T-helper 2 cell treated with Interferon-gamma antibody and Interleukin-4, amounts not matched to agents 100 ng/mL and 5 ng/mL, for 36 hours (primary cell): Measurements from ENCODE around the gene SEC22B. TPM values are rescaled to one million over a fixed set of nuclear protein-coding genes. Genes with fewer than 3 reads are reported as not detected.
"Not testable (repeated sequence)": the region's sequence is repeated elsewhere in the genome, so short reads cannot be mapped to it uniquely, and the experiment has no call there.

ENCODE experiments used
- intact Hi-C: fragments of 100-400 bp; cut with micrococcal nuclease; formaldehyde crosslinking; loops from one replicate; pipeline ENCODE4 v1.15.1; 2023
- total RNA-seq: library from RNA; stranded (reverse); gene quantifications from 2 replicates; pipeline ENCODE4 v1.2.3, GENCODE V29; 2022

Gene SEC22B
- total RNA-seq, result 28.1 and 29.7 TPM in 2 replicates

DNA sequence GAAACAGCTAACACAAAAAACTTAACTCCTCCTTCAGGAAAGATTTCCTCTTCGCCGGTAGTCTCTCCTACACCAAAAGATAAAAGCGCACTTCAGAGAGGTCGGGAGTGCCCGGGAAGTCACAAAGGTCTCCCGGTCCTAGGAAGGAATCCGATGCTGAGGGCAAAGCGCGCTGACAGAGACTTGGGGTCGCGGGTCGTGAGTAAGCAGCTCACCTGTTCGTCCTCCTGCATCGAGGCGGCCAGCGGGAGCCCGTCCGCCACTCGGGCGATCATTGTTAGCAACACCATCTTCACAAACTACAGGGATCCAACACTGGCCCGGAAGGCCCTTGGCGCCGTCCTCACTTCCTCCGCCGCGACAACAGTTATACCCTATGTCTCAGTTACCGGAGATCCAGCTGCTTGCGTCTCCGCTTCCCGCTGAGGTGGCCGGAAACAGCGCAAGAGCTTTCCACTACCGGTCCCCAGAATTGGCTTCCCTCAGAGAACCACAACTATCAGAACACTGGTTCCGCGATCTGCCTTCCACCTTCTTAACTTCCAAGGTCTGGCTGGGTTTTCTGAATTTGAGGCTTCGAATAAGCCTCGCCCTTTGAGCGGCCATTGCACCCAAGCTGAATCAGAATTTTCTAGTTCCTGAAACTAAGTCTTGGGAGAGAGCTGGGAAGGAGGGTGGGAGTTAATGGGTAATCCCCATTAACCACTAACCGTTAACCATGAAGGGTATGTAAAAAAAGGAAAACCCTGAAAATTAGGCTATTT, at the start of gene SEC22B:
Gene SEC22B, minus strand, starts transcription at position 429 of the 764 bp plus-strand sequence. Its CDS starts 139 bp downstream, at position 290.
- intact Hi-C loops, result no loop called here

DNA sequence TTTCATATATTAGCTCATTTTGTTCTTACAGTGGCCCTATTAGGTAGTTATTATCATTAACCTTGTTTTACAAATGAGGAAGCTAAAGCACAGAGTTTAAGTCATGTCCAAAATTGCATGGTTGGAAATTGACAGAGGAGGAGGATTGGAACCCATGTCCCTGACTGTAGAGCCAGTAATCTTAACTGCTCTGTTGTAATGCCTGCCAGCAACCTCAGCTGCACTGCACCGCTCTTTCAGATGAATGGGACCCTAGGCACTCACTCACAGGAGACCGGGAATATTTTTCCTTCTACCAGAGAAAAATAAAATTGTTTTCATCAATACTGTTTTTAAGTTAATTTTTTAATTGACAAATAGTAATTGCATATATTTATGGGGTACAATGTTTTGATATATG, 41.6 kb upstream of the SEC22B start:
- intact Hi-C loops, result not testable (repeated sequence)

DNA sequence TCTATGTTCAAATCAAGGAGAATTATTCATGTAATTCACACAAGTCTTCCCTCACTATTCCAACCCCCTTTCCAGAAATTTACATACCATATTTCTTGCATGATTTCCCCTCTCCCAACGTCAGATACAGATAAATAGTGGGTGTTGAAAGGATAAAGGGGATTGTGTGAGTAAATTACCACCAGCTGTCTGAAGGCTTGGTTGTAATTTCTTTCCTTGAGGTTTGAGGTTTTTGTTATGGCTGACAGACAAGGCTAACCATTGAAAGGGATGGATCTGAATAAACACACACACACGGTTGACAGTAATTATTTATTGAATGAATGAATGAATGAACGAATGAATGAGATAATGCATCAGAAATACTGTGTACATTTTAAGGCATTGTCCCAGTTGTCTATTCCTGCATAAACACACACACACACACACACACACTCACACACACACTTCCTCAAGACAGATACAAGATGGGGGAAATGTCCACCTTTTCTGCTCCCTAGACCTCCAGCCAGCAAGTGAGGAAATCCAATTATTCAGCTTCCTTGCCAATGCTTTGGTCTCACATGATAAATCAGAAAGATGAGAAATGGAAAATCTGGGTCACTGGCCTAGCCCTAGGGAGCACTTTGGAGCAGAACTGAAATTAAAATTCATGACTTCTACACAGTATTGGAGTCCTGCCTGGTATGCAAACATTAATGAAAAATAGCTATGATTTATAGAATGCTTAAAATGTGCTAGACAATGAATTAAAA, 41.0 kb upstream of the SEC22B start:
- intact Hi-C loops, result not testable (repeated sequence)

DNA sequence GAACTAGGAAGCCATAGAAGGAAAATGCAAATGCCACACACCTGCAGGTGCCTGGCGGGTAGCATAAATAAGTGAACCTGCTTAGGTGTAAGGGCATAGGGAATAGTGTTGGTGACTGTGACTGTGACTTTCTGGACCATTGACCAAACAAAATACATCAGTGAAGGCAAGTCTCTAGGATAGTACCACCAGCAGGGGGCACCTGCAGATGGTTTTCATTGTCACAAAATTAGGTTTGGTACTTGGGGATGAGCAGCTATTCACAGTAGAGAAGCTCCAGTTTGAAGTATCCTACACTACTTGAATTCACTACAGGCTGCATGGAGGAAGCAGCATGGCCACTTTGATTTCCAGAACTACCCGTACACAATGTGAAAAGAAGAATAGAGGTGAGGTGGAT, 37.3 kb upstream of the SEC22B start:
- intact Hi-C loops, result not testable (repeated sequence)

DNA sequence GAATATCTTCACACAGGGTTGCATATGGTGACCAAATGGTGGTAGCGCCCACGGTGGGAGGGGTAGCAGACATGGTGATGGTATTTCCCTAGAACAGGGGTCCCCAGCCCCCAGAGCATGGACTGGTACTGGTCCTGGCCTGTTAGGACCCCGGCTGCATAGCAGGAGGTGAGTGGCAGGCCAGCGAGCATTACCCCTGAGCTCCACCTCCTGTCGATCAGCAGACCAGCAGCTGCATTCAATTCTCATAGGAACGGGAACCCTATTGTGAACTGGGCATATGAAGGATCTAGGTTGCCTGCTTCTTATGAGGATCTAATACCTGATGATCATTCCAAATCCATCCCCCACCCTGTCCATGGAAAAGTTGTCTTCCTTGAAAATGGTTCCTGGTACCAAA, 34.4 kb upstream of the SEC22B start:
- intact Hi-C loops, result not testable (repeated sequence)

DNA sequence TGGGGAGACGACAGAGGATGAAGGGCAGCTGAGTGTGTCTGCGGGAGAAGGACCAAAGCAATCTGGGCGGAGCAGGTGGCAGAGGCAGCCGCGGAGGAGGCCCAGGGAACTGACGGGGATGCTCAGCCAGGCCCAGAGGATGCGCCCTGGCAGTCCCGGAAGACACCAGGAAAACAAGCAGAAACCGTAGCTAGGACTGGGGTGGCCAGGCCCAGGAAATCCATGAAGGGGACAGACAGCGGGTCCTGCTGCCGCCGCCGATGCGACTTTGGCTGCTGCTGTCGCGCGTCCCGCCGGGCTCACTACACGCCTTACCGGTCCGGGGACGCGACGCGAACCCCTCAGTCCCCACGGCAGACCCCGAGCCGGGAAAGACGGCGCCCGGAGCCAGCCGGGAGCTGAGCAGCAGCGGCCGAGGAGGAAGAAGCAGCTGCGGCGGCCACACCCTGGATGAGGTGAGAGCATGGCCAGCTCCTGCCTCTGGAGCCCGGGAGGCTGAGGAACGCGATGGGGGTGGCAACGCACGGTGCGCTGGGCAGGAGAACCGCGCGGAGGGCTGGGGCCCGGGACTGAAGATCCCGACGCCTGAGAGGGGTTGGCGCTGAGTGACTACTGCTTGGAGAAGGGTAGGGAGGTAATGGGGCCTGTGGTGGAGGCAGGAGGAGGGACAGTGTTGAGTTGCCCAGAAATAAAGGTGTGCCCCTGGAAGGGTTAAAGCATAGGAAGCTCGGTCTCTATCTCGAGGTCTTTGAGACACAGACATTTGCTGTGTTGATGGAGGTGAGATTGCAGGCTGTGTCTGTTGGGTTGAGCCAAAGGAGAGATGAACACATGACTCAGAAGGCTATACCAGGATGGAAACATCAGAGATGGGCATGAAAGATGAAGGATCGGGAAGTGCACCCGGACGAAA, 20.8 kb upstream of the SEC22B start:
- intact Hi-C loops, result not testable (repeated sequence)

DNA sequence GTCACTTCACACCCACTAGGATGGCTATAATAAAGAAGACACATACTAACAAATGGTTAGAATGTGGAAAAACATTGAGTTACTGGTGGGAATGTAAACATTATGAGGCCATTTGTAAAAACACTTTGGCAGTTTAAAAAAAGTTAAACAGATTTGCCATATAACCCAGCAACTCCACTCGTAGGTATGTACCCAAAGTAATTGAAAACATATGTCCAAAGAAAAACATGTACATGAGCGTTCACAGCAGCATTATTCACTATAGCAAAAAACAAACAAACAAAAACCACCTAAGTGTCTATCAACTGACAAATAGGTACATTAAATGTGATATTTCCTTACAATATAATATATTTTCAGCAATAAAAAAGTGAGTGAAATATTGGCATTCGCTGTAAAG, 12.3 kb upstream of the SEC22B start:
- intact Hi-C loops, result not testable (repeated sequence)

DNA sequence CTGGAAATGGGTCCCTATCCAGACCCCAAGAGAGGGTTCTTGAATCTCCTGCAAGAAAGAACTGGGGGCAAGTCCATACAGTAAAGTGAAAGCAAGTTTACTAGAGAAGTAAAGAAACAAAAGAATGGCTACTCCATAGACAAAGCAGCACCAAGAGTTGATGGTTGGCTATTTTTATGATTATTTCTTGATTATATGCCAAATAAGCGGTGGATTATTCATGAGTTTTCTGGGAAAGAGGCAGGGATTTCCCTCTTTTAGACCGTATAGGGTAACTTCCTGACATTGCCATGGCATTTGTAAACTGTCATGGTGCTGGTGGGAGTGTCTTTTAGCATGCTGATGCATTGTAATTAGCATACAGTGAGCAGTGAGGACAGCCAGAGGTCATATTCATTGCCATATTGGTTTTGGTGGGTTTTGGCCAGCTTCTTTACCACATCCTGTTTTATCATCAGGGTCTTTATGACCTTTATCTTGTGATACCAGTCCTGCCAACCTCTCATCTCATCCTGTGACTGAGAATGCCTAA, 5.9 kb upstream of the SEC22B start:
- intact Hi-C loops, result not testable (repeated sequence)

DNA sequence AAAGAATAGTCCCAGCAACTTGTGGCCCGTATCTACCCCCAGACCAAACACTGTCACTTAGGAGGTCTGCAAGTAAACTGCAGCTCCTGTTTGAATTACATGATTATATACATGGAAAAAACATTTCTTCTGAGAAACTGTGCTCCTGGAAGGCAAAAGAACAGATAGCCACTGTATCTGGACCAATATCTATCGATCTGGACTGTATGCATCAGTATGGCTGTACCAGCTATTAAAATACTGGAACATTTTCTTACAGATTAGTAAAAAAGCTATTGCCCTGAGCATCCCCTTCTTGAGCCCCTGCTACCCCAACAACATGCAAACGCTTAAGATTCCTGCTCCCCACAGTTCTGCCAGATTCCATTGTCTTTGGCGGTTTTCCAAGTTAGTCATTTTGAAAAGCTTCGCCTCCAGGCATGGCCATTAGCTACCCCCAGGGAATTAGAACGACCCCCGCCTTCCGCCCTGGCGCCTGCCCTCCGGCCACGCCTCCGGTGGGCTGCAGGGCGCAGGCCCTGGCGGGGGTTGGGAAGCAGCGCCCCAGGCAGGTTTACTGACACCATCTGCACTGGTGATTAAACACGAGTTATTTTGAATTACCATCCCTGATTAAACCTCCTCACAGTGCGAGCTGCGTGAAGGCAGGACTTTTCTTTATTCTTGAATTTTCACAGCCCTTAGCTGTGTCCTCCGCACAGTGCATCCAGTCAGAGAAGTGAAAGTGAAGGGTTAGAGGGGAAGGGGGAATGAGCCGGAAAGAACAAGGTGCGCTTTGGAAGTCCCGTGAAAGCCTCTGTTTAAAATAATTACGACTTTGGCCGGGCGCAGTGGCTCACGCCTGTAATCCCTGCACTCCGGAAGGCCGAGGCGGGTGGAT, 3.7 kb upstream of the SEC22B start:
- intact Hi-C loops, result not testable (repeated sequence)

DNA sequence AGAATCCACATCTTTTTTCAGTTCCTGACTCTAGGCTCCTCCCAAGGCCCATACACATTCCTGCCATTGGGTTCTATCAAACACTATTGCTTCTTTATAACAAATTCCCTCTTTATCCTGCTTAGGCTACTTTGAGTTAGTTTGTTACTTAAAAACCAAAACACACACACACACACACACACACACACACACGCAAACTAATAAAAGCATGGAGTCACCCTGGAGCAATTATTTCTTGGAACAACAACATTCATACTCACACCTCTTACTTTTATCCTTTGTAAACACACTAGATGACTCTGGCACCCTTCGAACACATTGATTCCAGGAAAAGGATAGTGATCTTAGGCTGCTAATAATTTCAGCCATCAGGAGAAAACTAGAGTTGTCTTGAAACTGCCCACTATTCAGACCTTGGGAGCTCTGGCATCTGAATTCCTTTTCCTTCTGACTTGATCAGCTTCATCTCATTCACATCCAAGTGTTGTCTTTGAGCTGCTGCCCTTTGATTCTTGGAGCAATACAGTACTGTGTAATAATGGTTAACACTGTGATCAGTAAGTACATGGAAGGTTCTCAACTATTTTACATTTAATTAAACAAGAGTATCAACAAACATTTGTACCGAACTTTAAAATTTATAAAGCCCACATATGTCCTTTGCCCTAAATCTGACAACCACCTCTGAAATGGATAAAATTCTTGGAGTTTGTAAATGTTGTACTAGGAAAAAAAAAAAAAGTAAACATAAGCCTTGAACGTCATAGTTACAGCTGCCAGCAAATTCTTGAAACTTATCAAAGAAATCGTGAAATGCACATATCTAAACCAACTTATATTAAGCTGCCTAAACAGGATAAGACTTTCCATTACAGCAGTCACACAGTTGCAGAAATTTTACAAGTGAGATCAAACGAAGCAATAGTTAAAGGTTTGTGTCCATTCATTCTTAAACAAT, 2.8 kb upstream of the SEC22B start:
- intact Hi-C loops, result no loop called here

DNA sequence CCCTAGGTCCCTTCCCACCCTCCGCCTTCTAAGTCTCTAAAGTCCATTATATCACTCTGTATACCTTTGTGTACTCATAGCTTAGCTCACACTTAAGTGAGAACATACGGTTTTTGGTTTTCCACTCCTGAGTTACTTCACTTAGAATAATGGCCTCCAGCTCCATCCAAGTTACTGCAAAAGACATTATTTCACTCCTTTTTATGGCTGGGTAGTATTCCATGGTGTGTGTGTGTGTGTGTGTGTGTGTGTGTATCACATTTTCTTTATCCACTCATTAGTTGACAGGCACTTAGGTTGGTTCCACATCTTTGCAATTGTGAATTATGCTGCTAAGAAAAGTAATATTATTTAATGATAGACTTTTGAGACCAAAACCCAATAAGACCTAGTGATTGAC, 1.7 kb upstream of the SEC22B start:
- intact Hi-C loops, result not testable (repeated sequence)

DNA sequence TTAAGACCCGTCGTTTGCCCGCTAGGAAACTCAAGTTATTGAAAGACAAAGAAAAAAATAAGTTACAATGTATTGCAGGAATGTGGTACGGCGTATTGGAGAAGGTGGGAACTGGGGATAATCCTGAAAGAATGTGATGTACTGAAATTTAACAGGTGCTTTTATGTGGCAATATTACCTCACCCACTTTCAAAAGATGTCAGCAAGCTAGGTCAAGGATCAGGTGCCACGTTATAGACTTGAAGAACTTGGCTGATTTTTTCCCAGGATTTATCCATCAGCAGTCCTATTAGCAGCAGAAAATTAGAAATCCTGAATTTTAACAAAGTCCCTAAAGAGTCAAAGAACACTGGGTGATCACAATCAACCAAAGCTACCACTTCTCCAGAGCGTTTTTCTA, 632 bp downstream of the SEC22B start:
- intact Hi-C loops, result not testable (repeated sequence)

DNA sequence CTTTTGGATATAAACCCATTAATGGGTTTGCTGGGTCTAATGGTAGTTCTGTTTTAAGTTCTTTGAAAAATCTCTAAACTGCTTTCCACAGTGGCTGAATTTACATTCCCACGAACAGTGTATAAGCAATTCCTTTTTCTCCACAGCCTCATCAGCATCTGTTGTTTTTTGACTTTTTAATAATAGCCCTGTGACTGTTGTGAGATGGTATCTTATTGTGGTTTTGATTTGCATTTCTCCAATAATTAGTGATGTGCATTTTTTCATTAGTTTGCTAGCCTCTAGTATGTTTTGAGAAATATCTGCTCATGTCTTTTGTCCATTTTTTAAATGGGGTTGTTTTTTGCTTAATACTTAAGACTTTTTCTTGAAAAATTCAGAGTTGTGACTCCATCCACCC, 11.6 kb downstream of the SEC22B start:
- intact Hi-C loops, result not testable (repeated sequence)

DNA sequence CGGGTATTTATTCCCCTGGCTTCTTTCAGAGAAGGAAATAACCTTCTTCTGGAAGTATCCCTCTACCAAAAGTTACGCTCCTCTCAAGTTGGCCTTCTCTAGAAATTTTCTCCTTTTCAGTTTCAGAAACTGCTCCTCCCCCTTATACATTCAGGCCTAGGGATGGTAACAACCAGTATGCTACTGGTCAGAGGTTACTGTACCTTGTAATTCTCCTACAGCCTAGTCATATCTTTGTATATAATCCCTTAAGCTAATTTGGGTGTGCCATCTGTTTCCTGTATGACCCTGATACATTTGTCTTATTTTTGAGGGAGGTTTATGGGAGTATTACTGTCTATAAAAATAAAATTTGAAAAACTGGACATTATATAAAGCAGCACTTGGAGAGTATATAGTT, 14.3 kb downstream of the SEC22B start:
- intact Hi-C loops, result not testable (repeated sequence)

DNA sequence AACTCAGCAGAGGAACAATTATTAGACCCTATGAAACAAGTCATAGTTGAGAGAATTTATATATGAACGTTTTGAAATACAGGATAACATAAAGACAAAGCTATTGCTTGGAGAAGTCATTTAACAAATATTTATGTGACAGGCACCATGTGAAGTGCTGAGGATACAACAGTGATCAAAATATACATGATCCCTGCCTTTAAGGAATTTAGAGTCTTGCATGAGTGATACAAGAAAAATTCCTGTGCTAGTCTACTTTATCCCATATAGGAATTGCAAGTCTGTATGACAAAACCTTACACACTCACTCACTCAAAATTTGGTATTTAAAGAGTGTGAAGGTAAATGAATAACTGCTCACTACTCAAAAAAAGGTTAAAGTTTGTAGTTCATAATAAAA, 17.8 kb downstream of the SEC22B start:
- intact Hi-C loops, result not testable (repeated sequence)

DNA sequence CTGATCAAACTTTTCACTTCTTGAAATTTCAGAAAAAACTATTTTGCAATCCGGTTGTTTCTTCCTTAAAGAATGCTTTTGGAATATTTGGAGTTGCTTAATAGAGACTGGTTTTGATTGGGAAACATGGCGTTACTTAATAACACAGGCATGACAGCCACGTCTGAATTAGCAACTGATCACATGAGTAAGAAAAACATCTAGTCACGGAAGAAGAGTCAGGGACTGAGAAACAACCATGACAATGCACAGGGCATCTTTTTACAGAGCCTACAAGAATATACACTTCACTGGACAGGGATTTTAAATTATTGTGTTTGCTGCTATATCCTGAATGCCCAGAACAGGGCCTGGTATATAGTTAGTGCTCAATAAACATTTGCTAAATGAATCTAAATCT, 18.2 kb downstream of the SEC22B start:
- intact Hi-C loops, result not testable (repeated sequence)

DNA sequence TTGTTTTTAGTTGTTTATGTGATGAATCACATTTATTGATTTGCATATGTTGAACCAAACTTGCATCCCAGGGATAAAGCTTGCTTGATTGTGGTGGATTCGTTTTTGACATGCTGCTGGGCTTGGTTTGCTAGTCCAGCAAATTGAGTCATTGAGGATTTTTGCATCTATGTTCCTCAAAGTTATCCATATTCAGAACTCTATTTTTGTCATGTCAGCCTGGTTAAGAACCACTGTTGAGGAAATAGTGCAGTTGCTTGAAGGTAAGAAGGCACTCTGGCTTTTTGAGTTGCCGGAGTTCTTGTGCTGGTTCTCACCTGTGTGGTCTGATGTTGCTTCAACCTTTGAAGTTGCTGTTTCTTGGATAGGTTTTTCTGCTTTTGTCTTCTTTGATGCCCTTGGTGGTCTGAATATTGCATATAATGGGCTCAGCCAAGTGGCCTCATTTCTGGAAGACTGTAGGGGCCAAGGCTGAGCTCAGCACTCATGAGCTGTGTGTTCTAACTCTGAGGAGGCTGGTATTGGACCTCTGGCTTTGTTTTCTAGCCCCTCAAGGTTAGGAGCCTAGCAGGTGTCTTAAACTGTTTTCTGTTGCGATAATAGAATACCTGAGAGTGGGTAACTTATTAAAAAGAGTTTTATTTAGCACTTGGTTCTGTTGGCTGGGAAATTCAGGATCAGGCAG, 26.0 kb downstream of the SEC22B start:
- intact Hi-C loops, result not testable (repeated sequence)

DNA sequence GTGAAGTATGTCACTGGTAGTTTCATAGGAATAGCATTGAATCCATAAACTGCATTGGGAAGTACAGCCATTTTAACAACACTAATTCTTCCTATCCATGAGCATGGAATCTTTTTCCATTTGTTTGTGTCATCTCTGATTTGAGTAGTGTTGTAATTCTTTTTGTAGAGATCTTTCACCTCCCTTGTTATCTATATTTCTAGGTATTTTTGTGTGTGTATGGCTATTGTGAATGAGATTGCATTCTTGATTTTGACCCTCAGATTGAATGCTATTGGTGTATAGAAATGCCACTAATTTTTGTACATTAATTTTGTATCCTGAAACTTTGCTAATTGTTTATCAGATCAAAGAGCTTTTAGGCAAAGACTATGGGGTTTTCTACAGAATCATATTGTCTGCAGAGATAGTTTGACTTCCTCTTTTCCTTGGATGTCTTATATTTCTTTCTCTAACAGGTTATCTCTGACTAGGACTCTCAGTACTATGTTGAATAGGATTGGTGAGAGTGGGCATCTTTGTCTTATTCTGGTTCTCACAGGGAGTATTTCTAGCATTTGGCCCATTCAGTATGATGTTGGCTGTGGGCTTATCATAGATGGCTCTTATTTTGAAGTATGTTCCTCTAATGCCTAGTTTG, 26.8 kb downstream of the SEC22B start:
- intact Hi-C loops, result loop anchor here (5.0 kb wide), 1 partner anchor 202 kb away; no protein-coding TSS in a partner anchor
